Measurements from ENCODE around the gene CFDP1. TPM values are rescaled to one million over a fixed set of nuclear protein-coding genes. Genes with fewer than 3 reads are reported as not detected.

The CFDP1 gene
- total and polyA plus RNA-seq, 12 donors = 40.6 to 129 (median 61.4) TPM

DNA sequence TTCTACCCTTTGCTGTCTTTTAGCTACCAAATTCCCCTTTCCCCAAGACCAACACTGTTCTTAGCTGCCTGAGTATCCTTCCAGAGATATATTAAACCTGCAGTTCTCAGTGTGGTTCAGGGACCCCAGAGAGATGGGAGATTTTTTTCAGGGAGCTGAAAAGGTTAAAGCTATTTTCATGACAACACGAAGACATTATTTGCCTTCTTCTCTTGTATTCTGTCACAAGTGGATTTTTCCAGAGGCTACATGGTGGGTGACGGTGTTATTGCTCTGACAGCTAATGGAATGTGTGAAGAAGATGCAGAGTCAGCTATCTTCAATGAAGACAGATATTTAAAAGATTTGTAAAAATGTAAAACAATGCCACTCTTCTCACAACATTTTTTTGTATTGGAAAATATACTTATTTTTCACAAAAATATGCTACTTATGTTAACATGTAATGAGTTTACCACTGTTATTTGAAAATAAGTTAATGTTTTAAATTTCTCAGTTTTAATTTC, 69.0 kb downstream of the CFDP1 start:
- no peaks in the 10 kb centered on the region for H3K36me3 ChIP-seq (replicated peaks in 1 of 2)
- H3K27ac ChIP-seq = no peak overlapping the region
- no peaks in the 10 kb centered on the region for H3K4me1 ChIP-seq (replicated peaks in 1 of 2)
- TF ChIP-seq, protein P1, sequence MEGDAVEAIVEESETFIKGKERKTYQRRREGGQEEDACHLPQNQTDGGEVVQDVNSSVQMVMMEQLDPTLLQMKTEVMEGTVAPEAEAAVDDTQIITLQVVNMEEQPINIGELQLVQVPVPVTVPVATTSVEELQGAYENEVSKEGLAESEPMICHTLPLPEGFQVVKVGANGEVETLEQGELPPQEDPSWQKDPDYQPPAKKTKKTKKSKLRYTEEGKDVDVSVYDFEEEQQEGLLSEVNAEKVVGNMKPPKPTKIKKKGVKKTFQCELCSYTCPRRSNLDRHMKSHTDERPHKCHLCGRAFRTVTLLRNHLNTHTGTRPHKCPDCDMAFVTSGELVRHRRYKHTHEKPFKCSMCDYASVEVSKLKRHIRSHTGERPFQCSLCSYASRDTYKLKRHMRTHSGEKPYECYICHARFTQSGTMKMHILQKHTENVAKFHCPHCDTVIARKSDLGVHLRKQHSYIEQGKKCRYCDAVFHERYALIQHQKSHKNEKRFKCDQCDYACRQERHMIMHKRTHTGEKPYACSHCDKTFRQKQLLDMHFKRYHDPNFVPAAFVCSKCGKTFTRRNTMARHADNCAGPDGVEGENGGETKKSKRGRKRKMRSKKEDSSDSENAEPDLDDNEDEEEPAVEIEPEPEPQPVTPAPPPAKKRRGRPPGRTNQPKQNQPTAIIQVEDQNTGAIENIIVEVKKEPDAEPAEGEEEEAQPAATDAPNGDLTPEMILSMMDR (IDR thresholded peaks at IDR 0.05) = no peak
- TF ChIP-seq POLR2A (IDR thresholded peaks at IDR 0.05) = no peak
- 84 to 88% (median 88%) methylated on average over 2 of the region's 2 CpGs for WGBS, 4 donors
- H3K4me3 ChIP-seq = no peak overlapping the region
- intact Hi-C loops (cut with DNase I) = no loop called here
- H3K27me3 ChIP-seq = no peaks in the 10 kb centered on the region
- DNase-seq = no peak
- no peaks in the 10 kb centered on the region for H3K9me3 ChIP-seq (replicated peaks in 1 of 3)

GRCh38 chr16:75362846-75363245, 70.5 kb downstream of the CFDP1 start:
- 86 to 97% (median 94%) methylated on average over 3 of the region's 3 CpGs for WGBS, 4 donors
- H3K27ac ChIP-seq = no peak overlapping the region
- TF ChIP-seq, protein P1 (IDR thresholded peaks at IDR 0.05) = no peak
- no peak for TF ChIP-seq POLR2A (IDR thresholded peaks at IDR 0.05)
- peaks cover 0 to 13% of the 10 kb centered on the region in 2 donors for H3K4me1 ChIP-seq (replicated peaks in 1 of 2)
- no peak for DNase-seq
- H3K9me3 ChIP-seq (replicated peaks in 1 of 3) = no peaks in the 10 kb centered on the region
- intact Hi-C loops (cut with DNase I) = no loop called here
- H3K36me3 ChIP-seq (replicated peaks in 1 of 2) = no peaks in the 10 kb centered on the region
- H3K27me3 ChIP-seq = no peaks in the 10 kb centered on the region
- no peak overlapping the region for H3K4me3 ChIP-seq

GRCh38 chr16:75361936-75362335, 71.4 kb downstream of the CFDP1 start:
- no peaks in the 10 kb centered on the region for H3K27me3 ChIP-seq
- WGBS, 4 donors = 61 to 83% (median 79%) methylated on average over 5 of the region's 5 CpGs
- no peaks in the 10 kb centered on the region for H3K9me3 ChIP-seq (replicated peaks in 1 of 3)
- H3K36me3 ChIP-seq (replicated peaks in 1 of 2) = no peaks in the 10 kb centered on the region
- TF ChIP-seq POLR2A (IDR thresholded peaks at IDR 0.05) = no peak
- TF ChIP-seq, protein P1 (IDR thresholded peaks at IDR 0.05) = no peak
- no peak overlapping the region for H3K4me3 ChIP-seq
- intact Hi-C loops (cut with DNase I) = no loop called here
- peak overlapping the region in 1 of 5 donors; percentile 12 for H3K27ac ChIP-seq
- H3K4me1 ChIP-seq (replicated peaks in 1 of 2) = peaks cover 0 to 13% of the 10 kb centered on the region in 2 donors
- no peak for DNase-seq

DNA sequence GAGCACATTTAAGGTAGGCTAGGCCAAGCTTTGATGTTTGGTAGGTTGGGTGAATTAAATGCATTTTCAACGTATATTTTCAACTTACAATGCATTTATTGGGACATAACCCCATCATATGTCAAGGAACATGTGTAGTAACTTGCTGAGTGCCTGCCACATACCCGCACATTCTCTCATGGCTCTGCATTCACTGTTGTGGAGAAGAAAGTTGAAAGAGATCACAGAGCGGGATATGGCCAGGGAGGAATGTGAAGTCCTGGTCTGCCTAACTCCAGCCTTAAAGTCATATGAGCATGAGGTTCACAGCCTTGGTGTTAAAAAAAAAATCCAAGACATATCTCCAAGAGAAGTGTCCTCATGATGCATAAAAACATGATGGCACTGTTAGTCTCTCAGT, 79.1 kb downstream of the CFDP1 start:
- TF ChIP-seq, protein P1 (IDR thresholded peaks at IDR 0.05) = no peak
- no peak for TF ChIP-seq POLR2A (IDR thresholded peaks at IDR 0.05)
- H3K36me3 ChIP-seq (replicated peaks in 1 of 2) = no peaks in the 10 kb centered on the region
- DNase-seq = no peak
- H3K27me3 ChIP-seq = no peaks in the 10 kb centered on the region
- H3K27ac ChIP-seq = no peak overlapping the region
- 91 to 98% (median 95%) methylated on average over 3 of the region's 3 CpGs for WGBS, 4 donors
- H3K4me3 ChIP-seq = no peak overlapping the region
- intact Hi-C loops (cut with DNase I) = no loop called here
- H3K9me3 ChIP-seq (replicated peaks in 1 of 3) = no peaks in the 10 kb centered on the region
- peaks cover 4 to 21% of the 10 kb centered on the region in 2 donors for H3K4me1 ChIP-seq (replicated peaks in 1 of 2)

Measured in adrenal gland (tissue), 12 donors.